GOT3 (cell line): ENCODE results near the gene TRPV6.

Experiments
- DNase-seq: peaks from one replicate; lab custom pipeline; 2025; ENCODE audit warnings: mixed read lengths; lab: John Stamatoyannopoulos, UW

The TRPV6 gene

DNA sequence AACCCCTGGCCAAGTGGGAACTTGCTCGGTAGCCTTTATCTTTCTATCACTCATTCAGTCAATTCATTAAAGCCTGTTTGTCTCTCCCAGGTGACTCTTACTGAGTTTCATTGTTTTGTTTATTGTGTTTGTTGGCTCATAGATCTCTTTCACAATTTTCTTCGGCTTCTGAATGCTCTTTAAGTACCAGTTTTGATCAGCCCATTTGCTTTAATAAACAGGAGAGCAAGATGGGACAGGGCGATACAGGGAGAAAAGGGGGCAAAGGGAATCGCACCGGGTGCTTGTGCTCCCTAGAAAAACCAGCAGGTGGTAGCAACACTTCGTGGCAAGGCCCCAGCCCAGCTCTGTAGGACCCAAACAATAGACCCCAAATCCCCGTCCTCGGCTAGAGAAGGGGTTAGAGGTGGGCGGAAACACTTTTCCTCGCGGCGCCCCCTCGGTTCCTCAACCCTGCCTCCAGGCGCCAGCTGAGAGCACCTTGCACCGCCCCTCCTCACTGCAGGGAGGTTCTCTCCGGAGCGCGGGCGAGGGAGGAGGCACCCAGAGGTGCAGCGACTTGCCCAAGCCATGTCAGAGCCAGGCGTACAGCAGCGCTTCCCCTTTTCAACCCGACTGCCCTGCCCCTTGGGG is 31.7 kb downstream of the TRPV6 start:
- no peak for DNase-seq

DNA sequence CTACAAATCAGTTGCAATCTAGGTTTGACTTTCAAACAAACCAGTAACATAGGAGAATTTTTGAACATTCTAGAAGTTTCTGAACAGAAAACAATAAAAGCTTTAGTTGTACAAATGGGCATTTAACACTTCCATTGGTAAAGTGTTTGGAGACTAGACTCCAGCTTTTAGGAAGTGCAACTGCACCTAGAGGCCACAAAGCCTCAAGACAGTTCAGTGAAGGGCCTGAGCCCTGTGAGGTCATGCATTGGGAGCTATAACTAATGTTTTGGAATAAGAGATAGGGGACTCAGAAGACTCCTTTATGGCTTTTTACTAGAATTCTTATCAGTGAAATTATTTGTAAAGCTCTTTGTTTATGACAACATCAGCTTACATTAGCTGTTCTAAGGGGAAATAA is 33.6 kb downstream of the TRPV6 start:
- DNase-seq: no peak

DNA sequence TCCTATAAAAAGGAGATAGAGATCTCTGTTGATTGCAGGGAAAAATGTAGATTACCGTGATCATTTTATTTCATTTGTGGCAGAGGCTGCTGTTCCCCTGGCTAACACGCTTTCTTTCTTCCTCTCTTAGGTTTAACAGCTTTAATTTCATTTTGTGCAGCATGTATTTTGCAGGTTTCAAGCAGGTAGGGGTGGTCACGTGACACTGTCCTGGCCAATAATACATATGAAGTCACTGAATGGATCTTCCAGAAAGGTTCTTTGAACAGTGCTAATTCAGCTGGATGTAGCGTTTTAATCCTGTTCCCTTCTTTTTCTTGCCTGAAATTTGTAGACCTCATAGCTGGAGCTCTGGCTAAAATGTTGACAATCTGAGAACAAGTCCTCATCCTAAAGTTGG is 34.3 kb downstream of the TRPV6 start:
- no peak for DNase-seq

DNA sequence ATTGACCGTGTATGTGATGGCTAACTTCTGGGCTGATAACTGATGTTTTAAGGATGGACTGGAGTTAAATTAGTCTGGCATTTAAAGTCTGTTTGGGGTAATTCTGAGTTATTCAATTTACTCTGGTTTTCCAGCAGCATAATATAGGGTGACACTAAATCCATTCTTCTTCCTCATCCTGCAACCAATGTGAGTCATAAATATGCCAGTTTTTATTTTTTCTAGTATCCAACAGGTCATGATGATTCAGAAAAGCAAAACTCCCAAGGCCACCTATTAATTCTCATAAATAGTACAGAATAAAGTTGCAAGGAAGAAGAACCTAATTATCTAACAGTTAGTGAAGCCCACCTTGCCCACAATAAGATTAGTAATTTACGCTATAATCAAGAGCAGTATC is 38.2 kb downstream of the TRPV6 start:
- DNase-seq: no peak

DNA sequence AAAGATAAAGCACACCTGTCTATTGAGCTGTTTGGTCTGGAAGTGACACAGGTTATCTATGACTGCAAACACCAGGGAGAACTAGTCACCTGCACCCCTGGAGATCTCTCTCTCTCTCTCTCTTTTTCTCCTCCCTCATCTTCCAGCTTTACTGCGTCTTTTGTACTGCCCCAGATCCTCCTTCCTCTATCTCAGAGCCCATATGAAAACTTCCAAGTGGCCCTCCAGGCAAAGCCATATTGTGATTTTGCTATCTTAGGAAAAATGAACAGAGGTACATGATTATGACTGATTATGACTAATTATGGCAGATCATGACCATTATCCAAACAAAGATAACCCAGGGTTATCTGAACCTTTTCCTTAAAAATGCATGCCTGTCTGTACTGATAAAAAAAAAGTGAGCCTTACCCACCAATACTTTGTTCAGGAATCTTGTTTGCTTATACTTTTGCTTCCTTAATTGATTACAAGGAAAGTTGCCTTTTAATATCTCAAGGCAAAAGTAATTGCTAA is 43.2 kb downstream of the TRPV6 start:
- no peak for DNase-seq

DNA sequence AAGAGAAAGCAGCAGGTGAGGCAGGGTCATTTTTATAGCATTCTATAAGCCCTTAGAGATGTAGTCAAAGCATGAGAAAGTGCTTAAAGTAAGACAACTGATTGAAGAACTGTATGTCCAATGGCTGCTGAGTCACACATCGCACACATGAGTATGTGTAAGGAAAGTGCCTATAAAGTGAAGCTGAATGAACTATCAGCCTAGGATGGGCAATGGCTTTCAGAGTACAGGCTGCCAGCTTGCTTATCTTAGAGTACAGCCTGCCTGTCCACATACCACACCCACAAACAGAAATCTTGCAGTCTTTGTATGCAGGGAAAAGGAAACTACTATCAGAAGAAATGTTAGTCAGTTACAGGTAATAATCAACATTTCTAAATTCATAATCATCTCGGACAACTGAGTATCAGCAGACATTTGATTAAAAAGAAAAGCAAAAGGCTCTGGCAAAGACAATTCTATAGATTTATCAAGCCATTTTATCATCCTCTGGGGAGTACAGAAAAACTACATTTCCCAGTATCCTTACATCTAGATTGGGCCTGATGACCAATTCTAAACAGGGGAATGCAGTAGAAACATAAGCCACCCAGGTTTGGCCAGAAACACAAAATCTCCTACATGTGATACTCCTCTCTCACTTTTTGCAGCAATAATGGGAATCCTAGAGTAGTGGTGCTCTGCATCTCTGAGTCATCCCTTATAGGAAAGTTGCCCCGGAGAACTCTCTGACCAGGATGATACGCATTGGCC is 46.9 kb downstream of the TRPV6 start:
- no peak for DNase-seq

DNA sequence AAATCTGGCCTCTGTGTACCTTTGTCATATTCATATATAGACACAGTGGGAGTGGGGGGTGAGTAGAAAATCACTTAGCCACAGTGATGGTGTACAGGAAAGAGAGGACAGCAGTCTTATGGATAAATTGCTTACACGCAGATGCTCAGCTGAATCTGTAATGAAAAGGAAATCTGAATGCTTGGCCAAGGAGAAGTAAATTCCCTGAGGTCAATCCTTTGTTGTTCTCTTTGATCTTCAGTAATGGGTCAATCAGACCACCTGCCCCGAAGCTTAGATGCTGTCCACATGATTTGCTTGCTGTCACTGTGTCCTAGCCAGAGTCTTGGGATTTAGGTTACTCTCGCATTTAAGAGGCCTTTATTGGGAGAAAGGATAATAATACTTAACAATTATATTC is 49.1 kb downstream of the TRPV6 start:
- no peak for DNase-seq

DNA sequence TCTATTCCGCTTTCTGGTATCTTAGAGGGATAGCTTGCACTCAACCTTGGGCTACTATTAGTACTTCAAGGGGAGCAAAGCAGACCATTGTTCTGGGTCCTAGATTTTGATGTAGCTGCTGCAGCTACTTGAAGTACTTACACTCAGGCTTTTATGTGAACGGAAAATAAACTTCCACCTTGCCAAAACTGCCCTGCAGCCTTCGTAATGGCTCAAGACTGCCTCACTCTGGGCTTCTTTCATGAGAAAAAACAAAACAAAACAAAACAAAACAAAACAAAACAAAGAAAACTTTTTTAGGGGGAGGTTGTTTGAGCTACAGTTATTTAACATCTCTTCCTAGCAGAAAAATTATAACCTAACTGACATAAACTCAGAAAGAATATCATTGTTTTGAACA is 50.1 kb downstream of the TRPV6 start:
- no peak for DNase-seq

DNA sequence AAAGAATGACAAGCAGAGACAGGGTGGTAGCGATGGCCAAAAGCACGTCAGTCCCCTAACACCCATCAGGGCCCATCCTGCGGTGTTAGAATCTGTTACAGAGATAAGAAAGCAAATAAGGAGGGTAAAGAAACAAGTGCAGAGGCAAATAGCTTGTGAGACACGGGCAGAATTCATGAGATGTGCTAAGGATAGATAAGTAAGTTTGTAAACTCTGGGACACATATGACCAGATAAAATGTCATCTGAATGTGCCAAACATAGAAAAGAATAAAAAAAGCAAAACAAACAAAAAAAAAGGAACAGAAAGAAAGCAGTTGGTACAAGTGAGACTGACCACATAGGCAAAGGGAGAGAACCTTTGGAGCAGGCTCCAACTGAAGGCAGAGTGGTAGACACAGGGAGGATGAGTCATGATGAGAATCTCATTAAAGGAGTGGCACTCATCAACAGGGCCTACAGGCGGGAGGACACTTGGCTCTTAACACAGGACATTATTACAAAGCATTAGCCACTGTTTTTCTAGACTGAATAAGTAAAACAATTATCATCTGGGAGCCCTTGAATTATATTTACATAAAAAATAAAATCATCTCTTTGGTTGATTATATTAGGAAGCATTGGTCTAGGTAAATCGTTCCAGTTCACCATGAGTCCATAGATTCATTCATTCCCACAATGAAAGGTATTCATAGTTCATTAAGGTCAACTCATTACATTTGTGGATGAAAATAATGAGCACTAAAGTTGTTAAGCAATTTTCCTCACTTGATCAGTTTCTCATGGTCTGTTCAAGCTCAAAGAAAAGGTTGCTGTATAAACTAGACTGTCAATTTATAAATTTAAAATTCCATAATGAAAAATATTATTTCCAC is 52.1 kb downstream of the TRPV6 start:
- DNase-seq: no peak

DNA sequence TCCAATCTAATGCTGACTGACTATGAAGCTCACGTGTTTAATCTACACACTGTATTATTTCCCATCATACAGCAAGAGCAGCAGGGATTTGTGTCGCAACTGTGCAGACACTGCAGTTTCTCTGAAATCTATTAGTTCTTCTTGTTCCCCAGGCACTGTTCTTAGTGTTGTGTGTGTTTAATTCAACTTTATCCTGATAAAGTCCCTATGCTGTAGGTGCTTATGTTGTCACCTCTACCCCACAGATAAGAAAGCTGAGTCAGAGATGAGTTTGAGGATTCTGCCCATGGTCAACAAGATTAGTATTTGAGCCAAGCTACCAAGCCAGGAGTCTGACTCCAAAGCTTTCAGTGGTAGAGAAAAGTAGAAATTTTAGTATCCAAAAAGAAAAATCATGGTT is 53.1 kb downstream of the TRPV6 start:
- DNase-seq: no peak

DNA sequence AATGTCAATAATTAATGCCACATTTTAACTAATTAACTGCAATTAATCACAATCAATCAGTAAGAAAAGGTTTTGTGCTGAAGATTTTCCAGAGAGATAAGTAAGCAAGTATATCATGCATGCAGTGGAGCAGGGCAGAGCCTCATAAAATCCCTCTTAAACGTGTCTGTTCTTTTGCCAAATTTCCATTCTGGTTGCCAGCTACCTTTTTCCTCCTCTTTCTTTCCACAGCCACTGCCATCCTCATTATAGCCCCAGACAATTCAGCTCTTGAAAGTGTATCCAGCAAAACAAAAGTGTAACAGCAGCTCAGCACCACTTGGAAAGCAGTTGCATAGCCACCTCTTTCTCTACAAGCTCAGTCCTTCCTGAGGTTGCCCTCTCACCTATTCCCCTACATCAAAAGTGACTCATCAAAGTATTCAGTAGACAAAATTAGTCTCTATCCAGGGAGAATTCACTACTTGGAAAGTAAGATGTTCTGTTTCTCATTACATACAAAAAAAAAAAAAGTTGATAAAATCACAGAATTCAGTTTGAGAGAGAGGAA is 57.5 kb downstream of the TRPV6 start:
- no peak for DNase-seq

DNA sequence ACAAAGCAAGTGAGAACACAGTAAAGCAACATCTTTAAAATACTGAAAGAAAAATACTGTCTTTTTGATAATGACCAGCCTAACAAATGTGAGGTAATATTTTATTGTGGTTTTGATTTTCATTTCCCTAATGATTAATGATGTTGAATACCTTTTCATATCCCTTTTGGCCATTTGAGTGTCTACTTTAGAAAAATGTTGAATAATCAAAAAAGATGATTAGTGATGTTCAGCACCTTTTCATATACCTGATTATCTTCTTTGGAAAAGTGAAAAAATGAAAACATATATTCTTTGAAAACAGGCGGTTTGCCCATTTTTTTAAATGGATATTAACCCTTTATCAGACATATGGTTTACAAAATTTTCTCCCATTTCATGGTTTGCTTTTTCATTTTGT is 62.8 kb downstream of the TRPV6 start:
- no peak for DNase-seq
